Neural cell (in vitro differentiated cells): ENCODE data around the gene CDC6.

Source experiments
- CTCF ChIP-seq: fragments of 450-650 bp; IDR thresholded peaks from 2 replicates; pipeline ENCODE4 v1.5.1; 2014; ENCODE audit warnings: antibody characterized with exemption, mild to moderate bottlenecking, moderate library complexity; ENCODE audit not compliant: poor library complexity, severe bottlenecking
- EP300 ChIP-seq: fragments of 450-650 bp; conservative IDR thresholded peaks from 2 replicates; pipeline ENCODE4 v1.6.1; 2014; ENCODE audit warnings: antibody characterized with exemption, mild to moderate bottlenecking, moderate library complexity; ENCODE audit not compliant: poor library complexity, severe bottlenecking
- EZH2 ChIP-seq: fragments of 200-600, 300-800 bp; shearing (Covaris generic), sonication (generic); IDR thresholded peaks from 2 replicates; pipeline ENCODE4 v1.6.1; 2014; ENCODE audit warnings: antibody characterized with exemption, low read length, borderline replicate concordance, mild to moderate bottlenecking; ENCODE audit not compliant: insufficient read depth, poor library complexity, severe bottlenecking
- MXI1 ChIP-seq: fragments of 450-650 bp; conservative IDR thresholded peaks from 2 replicates; pipeline ENCODE4 v1.6.1; 2014; ENCODE audit warnings: antibody characterized with exemption, mild to moderate bottlenecking; ENCODE audit not compliant: poor library complexity, severe bottlenecking
- POLR2AphosphoS5 ChIP-seq: IDR thresholded peaks from 2 replicates; pipeline ENCODE4 v1.6.1; 2012
- RAD21 ChIP-seq: fragments of 450-650 bp; conservative IDR thresholded peaks from 2 replicates; pipeline ENCODE4 v1.6.1; 2014; ENCODE audit warnings: antibody characterized with exemption, mild to moderate bottlenecking, moderate library complexity
- REST ChIP-seq: IDR thresholded peaks from 2 replicates; pipeline ENCODE4 v1.6.1; 2012; ENCODE audit warnings: borderline replicate concordance
- SMC3 ChIP-seq: fragments of 450-650 bp; conservative IDR thresholded peaks from 2 replicates; pipeline ENCODE4 v1.6.1; 2014; ENCODE audit warnings: antibody characterized with exemption, mild to moderate bottlenecking, moderate library complexity; ENCODE audit not compliant: poor library complexity
- TAF1 ChIP-seq: IDR thresholded peaks from 2 replicates; pipeline ENCODE4 v1.6.1; 2012; ENCODE audit warnings: low read depth

- no peak for TF ChIP-seq POLR2AphosphoS5
- peak; percentile 65 for TF ChIP-seq CTCF
- TF ChIP-seq EZH2 = no peak
- no peak for TF ChIP-seq EP300
- no peak for TF ChIP-seq REST
- TF ChIP-seq RAD21 = peak; percentile 67
- no peak for TF ChIP-seq TAF1
- TF ChIP-seq MXI1 = no peak
- peak; percentile 78 for TF ChIP-seq SMC3
Observed at GRCh38 chr17:40301315-40301714, 13.6 kb downstream of the CDC6 start.
